ENCODE results near the gene ASPA.
"Not testable (repeated sequence)": the region's sequence is repeated elsewhere in the genome, so short reads cannot be mapped to it uniquely, and the experiment has no call there.

ASPA gene

GRCh38 chr17:3475812-3476610 is at the start of gene ASPA:
Gene ASPA (plus strand): TSS chr17:3475997. CDS start chr17:3476160, 163 bp downstream.
- DNase-seq (ENCODE audit: low read depth in 3 of 3), result no peak

- not testable (repeated sequence) for DNase-seq (ENCODE audit: low read depth in 3 of 3)
Measured at GRCh38 chr17:3433215-3433614, 42.6 kb upstream of the ASPA start.

GRCh38 chr17:3433741-3434140 is 42.1 kb upstream of the ASPA start, which contains the start of gene OR1E2:
Gene OR1E2 (minus strand): TSS chr17:3433841. CDS start chr17:3433841, 0 bp downstream.
- DNase-seq (ENCODE audit: low read depth in 3 of 3), result no peak

- DNase-seq (ENCODE audit: low read depth in 3 of 3), result no peak
Measured at GRCh38 chr17:3438368-3438767, 37.4 kb upstream of the ASPA start.

- DNase-seq (ENCODE audit: low read depth in 3 of 3), result no peak
Measured at GRCh38 chr17:3440451-3440850, 35.3 kb upstream of the ASPA start.

GRCh38 chr17:3447625-3448024 is 28.2 kb upstream of the ASPA start:
- no peak for DNase-seq (ENCODE audit: low read depth in 3 of 3)

GRCh38 chr17:3448059-3448665 is 27.6 kb upstream of the ASPA start:
- no peak for DNase-seq (ENCODE audit: low read depth in 3 of 3)

- DNase-seq (ENCODE audit: low read depth in 3 of 3), result not testable (repeated sequence)
Measured at GRCh38 chr17:3466355-3466754, 9.4 kb upstream of the ASPA start.

GRCh38 chr17:3469529-3469928 is 6.3 kb upstream of the ASPA start:
- DNase-seq (ENCODE audit: low read depth in 3 of 3), result no peak

- DNase-seq (ENCODE audit: low read depth in 3 of 3), result no peak
Measured at GRCh38 chr17:3471599-3471998, 4.2 kb upstream of the ASPA start, which contains the start of gene SPATA22. Gene SPATA22 (minus strand): TSS chr17:3471819. CDS start chr17:3469325, 2,494 bp downstream.

GRCh38 chr17:3472137-3472536 is 3.7 kb upstream of the ASPA start:
- DNase-seq (ENCODE audit: low read depth in 3 of 3), result no peak

- no peak for DNase-seq (ENCODE audit: low read depth in 3 of 3)
Measured at GRCh38 chr17:3474212-3474611, 1.6 kb upstream of the ASPA start.

GRCh38 chr17:3475251-3475685 is 529 bp upstream of the ASPA start:
- DNase-seq (ENCODE audit: low read depth in 3 of 3), result no peak

GRCh38 chr17:3479988-3480387 is 4.2 kb downstream of the ASPA start:
- DNase-seq (ENCODE audit: low read depth in 3 of 3), result no peak

GRCh38 chr17:3482852-3483251 is 7.1 kb downstream of the ASPA start:
- no peak for DNase-seq (ENCODE audit: low read depth in 3 of 3)

GRCh38 chr17:3485481-3486068 is 9.8 kb downstream of the ASPA start:
- DNase-seq (ENCODE audit: low read depth in 3 of 3), result no peak

- no peak for DNase-seq (ENCODE audit: low read depth in 3 of 3)
Measured at GRCh38 chr17:3497101-3497500, 21.3 kb downstream of the ASPA start.

- no peak for DNase-seq (ENCODE audit: low read depth in 3 of 3)
Measured at GRCh38 chr17:3501344-3501743, 25.5 kb downstream of the ASPA start.

GRCh38 chr17:3502466-3502865 is 26.7 kb downstream of the ASPA start:
- DNase-seq (ENCODE audit: low read depth in 3 of 3), result no peak

- DNase-seq (ENCODE audit: low read depth in 3 of 3), result no peak
Measured at GRCh38 chr17:3503285-3503684, 27.5 kb downstream of the ASPA start.

GRCh38 chr17:3505008-3505407 is 29.2 kb downstream of the ASPA start:
- DNase-seq (ENCODE audit: low read depth in 3 of 3), result no peak

- DNase-seq (ENCODE audit: low read depth in 3 of 3), result no peak
Measured at GRCh38 chr17:3506054-3506453, 30.3 kb downstream of the ASPA start.

- DNase-seq (ENCODE audit: low read depth in 3 of 3), result no peak
Measured at GRCh38 chr17:3507071-3507470, 31.3 kb downstream of the ASPA start.

Data from stimulated activated CD4-positive, alpha-beta T cell treated with anti-CD3 and anti-CD28 coated beads, TNF-alpha, amount 100 ng/mL, for 48 hours (primary cell).